Ascending aorta (tissue), 2 donors: ENCODE measurements around the gene PPP6R3. TPM values are rescaled to one million over a fixed set of nuclear protein-coding genes. Genes with fewer than 3 reads are reported as not detected.
"Not testable (repeated sequence)": the region's sequence is repeated elsewhere in the genome, so short reads cannot be mapped to it uniquely, and the experiment has no call there.

Source experiments
- DNase-seq, 2 donors: peaks; one replicate each; pipeline ENCODE4 v3.0.0-alpha.2; 2019; ENCODE audit warnings: low spot score in 2 of 2
- H3K27ac ChIP-seq, 2 donors: fragments of 200-600 bp; sonication (generic); one replicate each; pipeline ENCODE4 v1.5.1; 2016 to 2017; ENCODE audit warnings: mild to moderate bottlenecking in 1 of 2
- H3K27me3 ChIP-seq: fragments of 200-600 bp; sonication (generic); one replicate; pipeline ENCODE4 v1.5.1; 2017
- H3K36me3 ChIP-seq, 2 donors: fragments of 200-600 bp; sonication (generic); one replicate each; pipeline ENCODE4 v1.5.1; 2016
- H3K4me1 ChIP-seq, 2 donors: fragments of 200-600 bp; sonication (generic); one replicate each; pipeline ENCODE4 v1.5.1; 2016 to 2017; ENCODE audit warnings: mild to moderate bottlenecking in 1 of 2
- H3K4me3 ChIP-seq, 2 donors: fragments of 200-600 bp; sonication (generic); one replicate each; pipeline ENCODE4 v1.5.1; 2016 to 2017; ENCODE audit warnings: mild to moderate bottlenecking in 1 of 2
- H3K9me3 ChIP-seq, 2 donors: fragments of 200-600 bp; sonication (generic); one replicate each; pipeline ENCODE4 v1.5.1; 2016
- intact Hi-C: fragments of 100-400 bp; cut with DNase I; formaldehyde crosslinking; loops from one replicate; pipeline ENCODE4 v1.15.1; 2023
- total RNA-seq: library from RNA; depleted of rRNA; stranded (reverse); fragments of >200 nt; gene quantifications from one replicate; pipeline ENCODE4 v1.1.0, GENCODE V29; 2016
- TF ChIP-seq, protein P1 (sequence below), 3 experiments: fragments of 200-600 bp in 2 of 3; fragments of 450-650 bp in 1 of 3; sonication (generic) in 2 of 3; IDR thresholded peaks; one replicate each; pipeline ENCODE4 v1.5.1; 2016 to 2019; ENCODE audit warnings: antibody characterized with exemption in 3 of 3, mild to moderate bottlenecking in 1 of 3, moderate library complexity in 1 of 3

PPP6R3 gene
- total RNA-seq, 1 donor from 2014 or later, result 94.7 TPM

- TF ChIP-seq, protein P1, sequence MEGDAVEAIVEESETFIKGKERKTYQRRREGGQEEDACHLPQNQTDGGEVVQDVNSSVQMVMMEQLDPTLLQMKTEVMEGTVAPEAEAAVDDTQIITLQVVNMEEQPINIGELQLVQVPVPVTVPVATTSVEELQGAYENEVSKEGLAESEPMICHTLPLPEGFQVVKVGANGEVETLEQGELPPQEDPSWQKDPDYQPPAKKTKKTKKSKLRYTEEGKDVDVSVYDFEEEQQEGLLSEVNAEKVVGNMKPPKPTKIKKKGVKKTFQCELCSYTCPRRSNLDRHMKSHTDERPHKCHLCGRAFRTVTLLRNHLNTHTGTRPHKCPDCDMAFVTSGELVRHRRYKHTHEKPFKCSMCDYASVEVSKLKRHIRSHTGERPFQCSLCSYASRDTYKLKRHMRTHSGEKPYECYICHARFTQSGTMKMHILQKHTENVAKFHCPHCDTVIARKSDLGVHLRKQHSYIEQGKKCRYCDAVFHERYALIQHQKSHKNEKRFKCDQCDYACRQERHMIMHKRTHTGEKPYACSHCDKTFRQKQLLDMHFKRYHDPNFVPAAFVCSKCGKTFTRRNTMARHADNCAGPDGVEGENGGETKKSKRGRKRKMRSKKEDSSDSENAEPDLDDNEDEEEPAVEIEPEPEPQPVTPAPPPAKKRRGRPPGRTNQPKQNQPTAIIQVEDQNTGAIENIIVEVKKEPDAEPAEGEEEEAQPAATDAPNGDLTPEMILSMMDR (IDR thresholded peaks at IDR 0.05), result no peak
- Histone ChIP-seq H3K9me3 (peaks cover 0 to 6% of the 10 kb centered on the region in 2 donors), H3K27me3 (no peaks in the 10 kb centered on the region), H3K4me3 (no peak overlapping the region), H3K27ac (no peak overlapping the region), H3K36me3 (peaks cover 72 to 94% of the 10 kb centered on the region in 2 donors), H3K4me1 (no peaks in the 10 kb centered on the region)
- DNase-seq, result no peak
- intact Hi-C loops, result no loop called here
Measured at GRCh38 chr11:68430801-68431200, 29.8 kb upstream of the PPP6R3 start.

- peaks cover 72 to 94% of the 10 kb centered on the region in 2 donors for H3K36me3 ChIP-seq
- no peaks in the 10 kb centered on the region for H3K27me3 ChIP-seq
- H3K27ac ChIP-seq, result no peak overlapping the region
- TF ChIP-seq, protein P1 (IDR thresholded peaks at IDR 0.05), result no peak
- H3K4me1 ChIP-seq, result no peaks in the 10 kb centered on the region
- peaks cover 0 to 6% of the 10 kb centered on the region in 2 donors for H3K9me3 ChIP-seq
- no peak overlapping the region for H3K4me3 ChIP-seq
- no peak for DNase-seq
- intact Hi-C loops, result no loop called here
Measured at GRCh38 chr11:68431984-68432645, 28.4 kb upstream of the PPP6R3 start.

DNA sequence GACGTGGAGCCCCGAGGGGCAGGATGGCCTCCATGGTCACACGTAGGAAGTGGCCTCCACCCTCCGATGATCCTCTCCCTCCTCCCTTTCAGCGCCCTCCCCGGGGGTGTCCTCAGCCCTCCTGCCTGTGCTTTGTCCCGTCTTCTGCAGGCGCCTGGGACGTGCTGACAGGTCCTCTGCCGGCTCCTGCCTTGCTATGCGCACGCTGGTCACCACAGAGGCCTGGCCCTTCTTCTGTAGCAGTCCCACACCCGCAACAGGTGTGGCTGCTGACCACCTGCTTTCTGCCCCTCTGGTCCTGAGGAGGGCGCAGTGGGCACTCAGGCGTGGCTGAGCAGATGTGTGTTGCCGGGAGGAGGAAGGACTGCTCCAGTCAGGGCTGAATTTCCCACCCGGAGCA is 27.7 kb upstream of the PPP6R3 start:
- TF ChIP-seq, protein P1 (IDR thresholded peaks at IDR 0.05), result no peak
- Histone ChIP-seq H3K27ac (no peak overlapping the region), H3K36me3 (peaks cover 72 to 96% of the 10 kb centered on the region in 2 donors), H3K4me1 (peaks cover 0 to 5% of the 10 kb centered on the region in 2 donors), H3K4me3 (no peak overlapping the region), H3K9me3 (peaks cover 0 to 6% of the 10 kb centered on the region in 2 donors), H3K27me3 (no peaks in the 10 kb centered on the region)
- intact Hi-C loops, result no loop called here
- DNase-seq, result no peak

GRCh38 chr11:68433541-68433940 is 27.0 kb upstream of the PPP6R3 start:
- peaks cover 75 to 96% of the 10 kb centered on the region in 2 donors for H3K36me3 ChIP-seq
- intact Hi-C loops, result no loop called here

GRCh38 chr11:68434159-68434558 is 26.4 kb upstream of the PPP6R3 start:
- H3K36me3 ChIP-seq, result peaks cover 79 to 98% of the 10 kb centered on the region in 2 donors
- intact Hi-C loops, H3K4me1 ChIP-seq: not testable (repeated sequence)

More at GRCh38 chr11:68433541-68433940, 27.0 kb upstream of the PPP6R3 start:
- Histone ChIP-seq H3K27ac (no peak overlapping the region), H3K4me3 (no peak overlapping the region), H3K27me3 (no peaks in the 10 kb centered on the region), H3K9me3 (peaks cover 0 to 6% of the 10 kb centered on the region in 2 donors), H3K4me1 (peaks cover 0 to 6% of the 10 kb centered on the region in 2 donors)
- DNase-seq, result no peak
- TF ChIP-seq, protein P1 (IDR thresholded peaks at IDR 0.05), result no peak

GRCh38 chr11:68436162-68436888 is 24.2 kb upstream of the PPP6R3 start:
- H3K27me3 ChIP-seq, result no peaks in the 10 kb centered on the region
- intact Hi-C loops, result no loop called here
- no peak overlapping the region for H3K4me3 ChIP-seq
- H3K9me3 ChIP-seq, result no peaks in the 10 kb centered on the region
- TF ChIP-seq, protein P1 (IDR thresholded peaks at IDR 0.05), result no peak
- H3K27ac ChIP-seq, result peak overlapping the region in 1 of 2 donors; percentile 28
- DNase-seq, result no peak
- H3K4me1 ChIP-seq, result peaks cover 0 to 6% of the 10 kb centered on the region in 2 donors
- H3K36me3 ChIP-seq, result peaks cover 86 to 100% of the 10 kb centered on the region in 2 donors

More at GRCh38 chr11:68434159-68434558, 26.4 kb upstream of the PPP6R3 start:
- H3K4me3 ChIP-seq, H3K9me3 ChIP-seq, H3K27ac ChIP-seq, H3K27me3 ChIP-seq, DNase-seq: not testable (repeated sequence)
